HepG2 (cell line): ENCODE measurements around the gene C13orf42.

Source experiments
- HIC2 ChIP-seq: sonication (generic); formaldehyde crosslinking; IDR thresholded peaks from 2 replicates; pipeline ENCODE4 v1.9.0; 2022; ENCODE audit warnings: low read depth, missing genetic modification reagents
- JUNB ChIP-seq: sonication (generic); formaldehyde crosslinking; IDR thresholded peaks from 2 replicates; pipeline ENCODE4 v1.8.0; 2022; ENCODE audit warnings: missing genetic modification reagents, mild to moderate bottlenecking, borderline replicate concordance
- RFX5 ChIP-seq: IDR thresholded peaks from 2 replicates; pipeline ENCODE4 v1.6.1; 2011; ENCODE audit warnings: low read depth, low read length, improper control_type of control experiment
- TAF1 ChIP-seq: sonication (generic); formaldehyde crosslinking; IDR thresholded peaks from 2 replicates; pipeline ENCODE4 v1.4.0; 2020; ENCODE audit warnings: missing genetic modification reagents
- ZNF614 ChIP-seq: IDR thresholded peaks from 2 replicates; pipeline ENCODE4 v1.6.1; 2018; ENCODE audit warnings: missing biosample characterization, missing genetic modification reagents, inconsistent platforms, borderline replicate concordance

GRCh38 chr13:51047434-51048165 lies 63.5 kb downstream of the C13orf42 start:
- no peak for TF ChIP-seq RFX5
- no peak for TF ChIP-seq ZNF614
- TF ChIP-seq JUNB (CRISPR knock-in tag) = no peak
- no peak for TF ChIP-seq HIC2 (CRISPR knock-in tag)
- TF ChIP-seq TAF1 (CRISPR knock-in tag) = no peak
